GM15510 (cell line): ENCODE results near the gene ZNF341.

Experiments used
- POLR2A ChIP-seq: IDR thresholded peaks from 3 replicates; pipeline ENCODE4 v1.6.1; 2011; ENCODE audit warnings: borderline replicate concordance; ENCODE audit not compliant: insufficient read length; ENCODE audit errors: extremely low read depth

ZNF341 gene

GRCh38 chr20:33789858-33790182 lies 58.0 kb downstream of the ZNF341 start:
- no peak for TF ChIP-seq POLR2A

GRCh38 chr20:33790566-33790965 lies 58.8 kb downstream of the ZNF341 start:
- TF ChIP-seq POLR2A, result no peak

- no peak for TF ChIP-seq POLR2A
Observed at GRCh38 chr20:33791021-33791420, 59.2 kb downstream of the ZNF341 start.

DNA sequence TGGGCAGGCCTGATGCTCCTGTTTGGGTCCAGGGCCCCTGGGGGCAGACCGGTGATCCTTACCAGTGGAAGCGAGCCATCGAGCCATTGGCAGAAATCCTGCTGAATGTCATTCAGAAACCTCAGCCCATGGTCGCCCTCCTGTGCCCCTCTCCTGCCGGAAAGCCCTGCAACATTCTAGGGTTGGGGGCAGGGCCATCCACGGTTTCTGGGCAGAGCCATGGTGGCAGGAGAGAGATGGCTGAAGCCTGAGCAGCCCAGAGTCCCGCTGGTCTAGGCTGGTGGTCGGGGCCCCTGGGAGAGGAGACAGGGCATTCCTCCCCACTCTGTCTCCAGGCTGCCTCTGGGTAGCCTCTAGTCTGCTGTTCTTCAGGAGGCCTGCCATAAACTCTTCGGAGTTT lies 59.7 kb downstream of the ZNF341 start:
- no peak for TF ChIP-seq POLR2A

- no peak for TF ChIP-seq POLR2A
Observed at GRCh38 chr20:33791959-33792597, 60.3 kb downstream of the ZNF341 start.

DNA sequence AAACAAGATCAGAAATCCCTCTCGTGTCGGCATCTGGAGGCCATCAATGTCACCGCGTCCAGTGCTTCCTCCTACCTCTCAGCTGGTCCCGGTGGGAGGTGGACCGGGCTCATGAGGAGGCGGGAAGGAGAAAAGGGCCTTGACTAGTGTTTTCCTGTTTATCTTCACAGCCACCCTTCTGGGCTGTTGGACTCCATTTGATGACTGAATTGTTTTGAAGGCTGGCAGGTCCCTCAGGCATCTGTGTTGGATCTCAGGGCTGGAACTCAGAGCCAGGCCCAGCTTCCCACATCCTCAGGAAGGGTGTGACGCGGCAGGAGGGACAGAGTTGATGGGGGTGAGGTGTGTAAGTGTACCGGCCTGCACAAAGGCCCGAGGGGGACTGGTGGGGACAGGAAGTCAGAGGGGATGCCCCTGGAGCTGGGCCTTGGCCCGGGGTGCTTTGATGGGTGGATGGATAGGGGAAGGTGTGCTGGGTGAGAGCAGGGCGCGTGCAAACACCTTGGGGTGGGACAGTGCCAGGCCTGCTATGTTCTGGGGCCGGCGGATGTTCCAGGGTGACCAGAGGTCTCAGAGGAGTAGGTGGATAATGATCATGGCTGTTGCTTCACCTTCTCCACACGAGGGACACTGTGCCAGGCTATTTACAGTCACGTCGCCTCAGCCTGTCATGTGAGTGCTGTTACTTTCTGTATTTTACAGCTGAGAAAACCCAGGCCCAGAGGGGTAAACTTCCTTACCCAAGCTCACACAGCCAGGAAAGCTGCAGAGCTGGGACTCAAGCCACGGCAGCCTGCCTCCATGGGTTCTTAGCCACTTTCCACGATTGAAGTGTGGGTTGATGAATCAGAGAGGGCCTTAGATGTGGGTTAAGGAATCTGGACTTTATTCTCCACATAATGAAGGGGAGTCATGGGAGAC lies 61.5 kb downstream of the ZNF341 start:
- no peak for TF ChIP-seq POLR2A

- no peak for TF ChIP-seq POLR2A
Observed at GRCh38 chr20:33796263-33796906, 64.6 kb downstream of the ZNF341 start.

GRCh38 chr20:33796907-33797544 lies 65.2 kb downstream of the ZNF341 start:
- TF ChIP-seq POLR2A, result no peak

GRCh38 chr20:33798444-33798843 lies 66.6 kb downstream of the ZNF341 start:
- no peak for TF ChIP-seq POLR2A

GRCh38 chr20:33803921-33804337 lies 72.1 kb downstream of the ZNF341 start:
- no peak for TF ChIP-seq POLR2A

DNA sequence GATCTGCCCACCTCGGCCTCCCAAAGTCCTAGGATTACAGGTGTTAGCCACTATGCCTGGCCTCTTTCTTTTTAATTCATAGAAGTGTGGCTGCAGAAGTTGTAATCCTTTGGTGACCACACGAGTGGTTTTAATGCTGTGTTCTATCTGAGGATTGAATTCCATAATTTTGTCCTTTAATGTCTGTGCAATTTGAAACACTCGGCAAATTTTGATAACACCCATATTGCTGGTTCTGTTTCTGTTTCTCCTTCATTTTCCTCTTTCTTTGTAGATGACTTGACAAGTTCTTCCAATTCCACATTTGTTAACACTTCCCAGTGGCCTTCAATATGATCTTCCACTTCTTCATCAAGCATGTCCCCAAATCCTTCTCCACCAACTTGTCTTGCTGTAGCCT lies 76.6 kb downstream of the ZNF341 start:
- TF ChIP-seq POLR2A, result no peak

DNA sequence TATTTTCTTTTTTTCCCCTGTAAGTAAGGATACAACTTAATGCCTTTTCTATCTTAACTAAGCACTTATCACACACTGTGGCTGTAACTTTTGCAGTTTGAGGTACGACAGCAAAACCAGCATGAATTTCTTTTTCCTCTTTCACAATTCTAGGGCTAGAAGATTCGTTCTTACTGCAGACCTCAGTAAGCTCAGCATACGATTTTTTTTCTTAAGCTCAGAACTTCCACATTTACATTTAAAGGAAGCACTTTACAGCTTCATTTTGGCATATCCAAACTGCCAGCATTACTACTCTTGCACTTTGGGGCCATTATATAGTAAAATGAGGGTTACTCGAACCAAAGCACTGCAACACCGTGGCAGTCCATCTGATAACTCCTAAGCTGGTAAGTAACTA lies 78.5 kb downstream of the ZNF341 start:
- no peak for TF ChIP-seq POLR2A

DNA sequence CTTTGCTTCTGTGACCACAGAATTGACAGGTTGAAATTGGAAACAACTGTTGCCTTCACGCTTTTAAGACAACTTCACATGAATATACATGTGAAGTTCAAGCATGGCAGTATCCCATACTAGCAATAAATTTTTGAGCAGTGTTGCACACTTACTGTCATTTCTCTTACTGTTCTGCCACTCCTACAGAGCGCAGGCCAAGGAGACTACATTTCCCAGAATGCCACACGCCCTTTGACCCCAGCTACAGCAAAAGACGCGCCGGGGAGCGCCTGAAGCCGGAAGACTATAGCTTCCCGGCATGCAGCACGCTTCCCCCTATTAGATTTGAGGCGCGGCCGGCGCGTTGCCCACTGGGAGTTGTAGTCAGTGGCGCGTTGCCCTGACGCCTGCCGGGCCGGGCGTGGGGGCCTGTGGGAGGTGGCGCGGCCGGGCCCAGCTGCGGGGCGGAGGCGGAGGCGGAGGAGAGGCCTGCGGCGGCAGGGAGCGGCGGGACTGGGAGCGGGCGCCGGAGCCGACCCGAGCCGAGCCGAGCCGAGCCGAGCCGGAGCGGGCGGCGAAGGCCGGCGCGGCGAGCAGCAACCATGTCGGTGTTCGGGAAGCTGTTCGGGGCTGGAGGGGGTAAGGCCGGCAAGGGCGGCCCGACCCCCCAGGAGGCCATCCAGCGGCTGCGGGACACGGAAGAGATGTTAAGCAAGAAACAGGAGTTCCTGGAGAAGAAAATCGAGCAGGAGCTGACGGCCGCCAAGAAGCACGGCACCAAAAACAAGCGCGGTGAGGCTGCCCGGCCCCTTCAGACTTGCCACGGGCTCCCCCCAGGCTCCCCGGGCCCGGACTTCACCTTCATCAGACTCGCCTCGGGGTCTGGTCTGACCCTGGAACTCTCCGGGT lies 79.3 kb downstream of the ZNF341 start, which contains the start of gene CHMP4B:
Gene CHMP4B, plus strand, starts transcription at position 464 of the 891 bp plus-strand sequence. Its CDS starts 121 bp downstream, at position 585.
- TF ChIP-seq POLR2A, result peak; percentile 61

- no peak for TF ChIP-seq POLR2A
Observed at GRCh38 chr20:33811776-33812151, 80.0 kb downstream of the ZNF341 start.

- no peak for TF ChIP-seq POLR2A
Observed at GRCh38 chr20:33812152-33812849, 80.5 kb downstream of the ZNF341 start.
